T-helper 17 cell (primary cell): ENCODE results near the gene BSPRY. TPM values are rescaled to one million over a fixed set of nuclear protein-coding genes. Genes with fewer than 3 reads are reported as not detected.
"Not testable (repeated sequence)": the region's sequence is repeated elsewhere in the genome, so short reads cannot be mapped to it uniquely, and the experiment has no call there.

Source experiments
- ATAC-seq: fragments of 150-1000 bp; cut with Tn5 transposase; 2 replicates; pipeline ENCODE4 v1.10.0; 2021; ENCODE audit warnings: mild to moderate bottlenecking, moderate library complexity
- DNase-seq, 3 donors: peaks; one replicate each; pipeline versions ENCODE4 v3.0.0 to v3.0.0-alpha.2; 2020 to 2021
- H3K9me3 ChIP-seq: one replicate; pipeline ENCODE4 v1.7.0; 2013; ENCODE audit warnings: low read length, mild to moderate bottlenecking; ENCODE audit not compliant: control insufficient read depth, poor library complexity, severe bottlenecking
- H3K27ac Mint-ChIP-seq: one replicate; pipeline ENCODE4 v1.8.0; 2022; ENCODE audit warnings: mild to moderate bottlenecking, moderate library complexity, mixed read lengths
- H3K27me3 Mint-ChIP-seq: one replicate; pipeline ENCODE4 v1.8.0; 2022; ENCODE audit warnings: mixed read lengths
- H3K36me3 Mint-ChIP-seq: one replicate; pipeline ENCODE4 v1.8.0; 2022; ENCODE audit warnings: low read depth, mixed read lengths
- H3K4me1 Mint-ChIP-seq: one replicate; pipeline ENCODE4 v1.8.0; 2022; ENCODE audit warnings: mild to moderate bottlenecking, mixed read lengths
- H3K4me3 Mint-ChIP-seq: one replicate; pipeline ENCODE4 v1.8.0; 2022; ENCODE audit warnings: mild to moderate bottlenecking, moderate library complexity, mixed read lengths
- total RNA-seq, 4 donors: library from RNA in 2 of 4; stranded (reverse) in 2 of 4; gene quantifications; one replicate each; pipeline ENCODE4 v1.2.3 and lab custom pipeline; 2022 to 2026

Gene BSPRY
- total RNA-seq, 2 donors from 2014 or later, result 0.32 TPM; not detected in 1

GRCh38 chr9:113398796-113399195 is 49.5 kb downstream of the BSPRY start:
- DNase-seq (no peak), ATAC-seq (no peak)
- no peak overlapping the region for H3K4me3 Mint-ChIP-seq
- H3K36me3 Mint-ChIP-seq, result no peaks in the 10 kb centered on the region
- H3K27me3 Mint-ChIP-seq, result no peaks in the 10 kb centered on the region
- H3K27ac Mint-ChIP-seq, result no peak overlapping the region
- H3K4me1 Mint-ChIP-seq, result peaks cover 20% of the 10 kb centered on the region
- no peaks in the 10 kb centered on the region for H3K9me3 ChIP-seq

- ATAC-seq (no peak), DNase-seq (no peak)
- peak overlapping the region; percentile 43 for H3K27ac Mint-ChIP-seq
- peaks cover 22% of the 10 kb centered on the region for H3K4me1 Mint-ChIP-seq
- H3K27me3 Mint-ChIP-seq, result no peaks in the 10 kb centered on the region
- H3K36me3 Mint-ChIP-seq, result no peaks in the 10 kb centered on the region
- H3K9me3 ChIP-seq, result no peaks in the 10 kb centered on the region
- peak overlapping the region; percentile 75 for H3K4me3 Mint-ChIP-seq
Observed at GRCh38 chr9:113399646-113400200, 50.4 kb downstream of the BSPRY start.

GRCh38 chr9:113401027-113401792 is 51.9 kb downstream of the BSPRY start, which contains the start of gene ALAD:
Gene ALAD, minus strand, starts transcription at chr9:113401284. Its CDS starts 7,725 bp downstream, at chr9:113393559.
- peak within 1 kb of the TSS; percentile 88 for H3K27ac Mint-ChIP-seq
- DNase-seq (peak; percentile 99 to 100 (median 100)), ATAC-seq (peak; percentile 99)
- peaks cover 21% of the 10 kb centered on the region for H3K4me1 Mint-ChIP-seq
- H3K9me3 ChIP-seq, result no peaks in the 10 kb centered on the region
- H3K27me3 Mint-ChIP-seq, result no peaks in the 10 kb centered on the region
- peak within 1 kb of the TSS; percentile 95 for H3K4me3 Mint-ChIP-seq
- no peaks in the 10 kb centered on the region for H3K36me3 Mint-ChIP-seq

DNA sequence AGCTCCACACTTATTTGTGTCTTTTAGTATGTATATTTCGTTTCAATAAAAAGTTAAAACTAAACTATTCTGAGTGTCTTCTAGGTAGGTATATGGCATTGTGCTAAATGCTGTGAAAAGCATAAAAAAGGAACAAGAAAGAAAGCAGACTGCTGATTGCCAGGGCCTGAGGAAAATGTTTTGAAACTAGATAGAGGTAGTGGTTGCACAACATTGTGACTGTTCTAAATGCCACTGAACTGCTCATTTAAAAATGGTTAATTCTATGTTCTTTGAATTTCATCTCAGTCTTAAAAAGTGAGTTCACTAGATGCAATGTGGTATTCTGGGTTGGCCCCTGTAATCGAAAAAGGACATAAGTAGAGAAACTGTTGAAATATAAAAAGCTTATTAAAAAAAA is 54.3 kb downstream of the BSPRY start:
- peaks cover 27% of the 10 kb centered on the region for H3K4me1 Mint-ChIP-seq
- no peak for ATAC-seq
- no peak overlapping the region for H3K4me3 Mint-ChIP-seq
- DNase-seq, result no peak
- H3K27ac Mint-ChIP-seq, result no peak overlapping the region
- no peaks in the 10 kb centered on the region for H3K27me3 Mint-ChIP-seq
- H3K9me3 ChIP-seq, result no peaks in the 10 kb centered on the region
- H3K36me3 Mint-ChIP-seq, result peaks cover 4% of the 10 kb centered on the region

- ATAC-seq, H3K4me3 Mint-ChIP-seq, H3K36me3 Mint-ChIP-seq, H3K27me3 Mint-ChIP-seq, DNase-seq, H3K9me3 ChIP-seq: not testable (repeated sequence)
- Mint-ChIP-seq H3K27ac (peak overlapping the region; percentile 71), H3K4me1 (peaks cover 29% of the 10 kb centered on the region)
Observed at GRCh38 chr9:113406353-113406752, 57.0 kb downstream of the BSPRY start.

GRCh38 chr9:113406873-113407511 is 57.7 kb downstream of the BSPRY start:
- H3K4me1 Mint-ChIP-seq, result peaks cover 25% of the 10 kb centered on the region
- not testable (repeated sequence) for H3K4me3 Mint-ChIP-seq, H3K27me3 Mint-ChIP-seq, ATAC-seq, H3K9me3 ChIP-seq, H3K36me3 Mint-ChIP-seq
- H3K27ac Mint-ChIP-seq, result peak overlapping the region; percentile 71
- DNase-seq, result peak; percentile 19 to 49 (median 39)

GRCh38 chr9:113409481-113409880 is 60.1 kb downstream of the BSPRY start:
- no peak for DNase-seq

GRCh38 chr9:113409883-113410206 is 60.5 kb downstream of the BSPRY start:
- H3K9me3 ChIP-seq, result no peaks in the 10 kb centered on the region
- Mint-ChIP-seq H3K27ac (peak overlapping the region; percentile 98), H3K27me3 (no peaks in the 10 kb centered on the region), H3K4me3 (peak overlapping the region; percentile 98), H3K36me3 (peaks cover 6% of the 10 kb centered on the region), H3K4me1 (peaks cover 22% of the 10 kb centered on the region)
- DNase-seq (no peak), ATAC-seq (peak; percentile 8)

More at GRCh38 chr9:113409481-113409880, 60.1 kb downstream of the BSPRY start:
- no peak for ATAC-seq
- Mint-ChIP-seq H3K36me3 (peaks cover 6% of the 10 kb centered on the region), H3K4me3 (peak overlapping the region; percentile 98), H3K4me1 (peaks cover 25% of the 10 kb centered on the region), H3K27me3 (no peaks in the 10 kb centered on the region), H3K27ac (peak overlapping the region; percentile 98)
- H3K9me3 ChIP-seq, result no peaks in the 10 kb centered on the region

- Mint-ChIP-seq H3K27ac (peak within 1 kb of the TSS; percentile 98), H3K36me3 (peaks cover 6% of the 10 kb centered on the region), H3K4me3 (peak within 1 kb of the TSS; percentile 98), H3K27me3 (no peaks in the 10 kb centered on the region), H3K4me1 (peaks cover 21% of the 10 kb centered on the region)
- peak; percentile 86 to 90 (median 89) for DNase-seq
- peak; percentile 91 for ATAC-seq
- H3K9me3 ChIP-seq, result no peaks in the 10 kb centered on the region
Observed at GRCh38 chr9:113410207-113410864, 61.0 kb downstream of the BSPRY start, which contains the start of the genes C9orf43 and POLE3. Gene C9orf43, plus strand, starts transcription at chr9:113410747. Its CDS starts 2,747 bp downstream, at chr9:113413494. Gene POLE3, minus strand, starts transcription at chr9:113410675. Its CDS starts 382 bp downstream, at chr9:113410293.

GRCh38 chr9:113416149-113416721 is 66.9 kb downstream of the BSPRY start:
- no peaks in the 10 kb centered on the region for H3K36me3 Mint-ChIP-seq
- H3K9me3 ChIP-seq, result no peaks in the 10 kb centered on the region
- H3K27ac Mint-ChIP-seq, result no peak overlapping the region
- no peaks in the 10 kb centered on the region for H3K4me1 Mint-ChIP-seq
- H3K27me3 Mint-ChIP-seq, result peaks cover 6% of the 10 kb centered on the region
- ATAC-seq, result peak; percentile 41
- H3K4me3 Mint-ChIP-seq, result no peak overlapping the region
- DNase-seq, result no peak

DNA sequence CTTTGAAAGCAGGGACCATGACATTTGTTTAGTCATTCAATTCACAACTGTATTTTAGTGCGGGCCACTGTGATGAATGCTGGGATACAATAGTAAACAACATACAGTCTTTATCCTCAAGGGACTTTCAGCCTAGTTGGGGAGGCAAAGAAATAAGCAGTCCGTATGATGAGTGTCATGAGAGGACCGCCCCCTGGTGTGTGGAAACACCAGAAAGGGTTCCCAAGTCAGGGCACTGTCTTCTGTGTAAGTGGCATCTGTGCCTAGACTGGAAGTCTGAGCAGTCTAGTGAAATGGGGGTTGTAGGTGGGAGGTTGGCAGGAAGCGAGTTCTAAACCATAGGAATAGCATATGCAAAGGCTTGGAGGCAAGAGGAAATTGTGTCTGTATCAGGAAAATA is 68.0 kb downstream of the BSPRY start:
- Mint-ChIP-seq H3K27ac (no peak overlapping the region), H3K4me3 (no peak overlapping the region), H3K36me3 (no peaks in the 10 kb centered on the region), H3K27me3 (peaks cover 7% of the 10 kb centered on the region), H3K4me1 (no peaks in the 10 kb centered on the region)
- ATAC-seq, result no peak
- H3K9me3 ChIP-seq, result no peaks in the 10 kb centered on the region
- DNase-seq, result no peak
